HG02610 (cell line): ENCODE data around the gene KPNA3.
"Not testable (repeated sequence)": the region's sequence is repeated elsewhere in the genome, so short reads cannot be mapped to it uniquely, and the experiment has no call there.

ENCODE experiments used
- ATAC-seq: cut with Tn5 transposase; IDR thresholded peaks from one replicate; pipeline ENCODE4 v1.9.1; 2021; ENCODE audit warnings: mild to moderate bottlenecking, moderate library complexity; ENCODE audit not compliant: unreplicated experiment

The KPNA3 gene

DNA sequence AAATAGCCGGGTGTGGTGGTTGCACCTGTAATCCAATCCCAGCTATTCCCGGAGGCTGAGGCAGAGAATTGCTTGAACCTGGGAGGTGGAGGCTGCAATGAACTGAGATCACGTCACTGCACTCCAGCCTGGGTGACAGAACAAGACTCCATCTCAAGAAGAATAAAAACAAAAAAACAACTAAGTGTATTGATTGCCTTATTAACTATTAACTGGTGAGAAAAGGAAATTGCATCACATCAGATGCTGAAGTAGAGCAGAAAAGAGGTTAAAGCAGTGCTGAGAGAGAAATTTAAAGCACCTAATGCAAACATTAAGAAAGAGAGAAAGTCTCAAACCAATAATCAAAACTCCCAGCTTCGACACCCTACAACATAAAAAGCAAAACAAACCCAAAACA is 38.3 kb downstream of the KPNA3 start:
- ATAC-seq: no peak

DNA sequence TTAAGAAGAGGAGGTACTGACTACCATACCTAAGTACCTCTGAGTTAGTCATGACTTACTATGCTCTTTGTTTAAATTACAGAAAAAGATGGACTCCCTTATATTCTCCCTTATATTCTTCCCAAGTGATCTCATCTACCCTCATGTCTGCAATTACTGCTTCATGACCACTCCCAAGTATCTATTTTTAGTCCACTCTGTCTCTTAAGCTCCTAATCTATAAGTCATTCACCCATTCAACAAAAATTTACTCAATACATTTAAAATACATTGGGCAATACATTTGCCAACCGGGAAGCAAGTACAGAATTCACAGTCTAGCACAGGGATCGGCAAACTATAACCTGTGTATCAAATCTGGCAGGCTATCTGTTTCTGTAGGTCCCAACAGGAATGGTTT is 42.6 kb downstream of the KPNA3 start:
- no peak for ATAC-seq

DNA sequence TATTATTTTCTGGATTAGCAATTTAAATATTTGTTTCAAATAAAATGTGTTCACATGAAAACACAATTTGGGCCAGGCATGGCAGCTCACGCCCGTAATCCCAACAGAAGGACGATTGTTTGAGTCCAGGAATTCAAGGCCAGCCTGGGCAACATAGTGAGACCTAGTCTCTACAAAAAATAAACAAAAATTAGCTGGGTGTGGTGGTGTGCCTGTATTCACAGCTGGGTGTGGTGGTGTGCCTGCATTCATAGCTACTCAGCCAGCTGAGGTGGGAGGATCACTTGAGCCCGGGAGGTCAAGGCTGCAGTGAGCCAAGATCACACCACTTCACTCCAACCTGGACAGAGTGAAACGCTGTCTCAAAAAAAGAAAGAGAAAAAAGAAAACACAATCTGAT is 46.4 kb downstream of the KPNA3 start:
- ATAC-seq: no peak

DNA sequence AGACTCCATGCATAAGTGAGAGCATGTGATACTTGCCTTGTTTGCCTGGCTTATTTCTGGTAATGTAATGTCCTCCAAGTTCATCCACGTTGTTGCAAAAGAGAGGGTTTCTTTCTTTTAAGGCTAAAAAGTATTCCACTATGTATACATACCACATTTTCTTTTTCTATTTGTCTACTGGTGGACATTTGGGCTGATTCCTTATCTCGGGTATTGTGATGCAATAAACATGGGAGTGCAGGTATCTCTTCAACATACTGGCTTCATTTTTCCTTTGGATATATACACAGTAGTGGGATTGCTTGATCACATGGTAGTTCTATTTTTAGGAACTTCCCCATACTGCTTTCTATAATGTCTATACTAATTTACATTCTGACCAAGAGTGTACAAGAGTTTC is 51.6 kb downstream of the KPNA3 start:
- no peak for ATAC-seq

DNA sequence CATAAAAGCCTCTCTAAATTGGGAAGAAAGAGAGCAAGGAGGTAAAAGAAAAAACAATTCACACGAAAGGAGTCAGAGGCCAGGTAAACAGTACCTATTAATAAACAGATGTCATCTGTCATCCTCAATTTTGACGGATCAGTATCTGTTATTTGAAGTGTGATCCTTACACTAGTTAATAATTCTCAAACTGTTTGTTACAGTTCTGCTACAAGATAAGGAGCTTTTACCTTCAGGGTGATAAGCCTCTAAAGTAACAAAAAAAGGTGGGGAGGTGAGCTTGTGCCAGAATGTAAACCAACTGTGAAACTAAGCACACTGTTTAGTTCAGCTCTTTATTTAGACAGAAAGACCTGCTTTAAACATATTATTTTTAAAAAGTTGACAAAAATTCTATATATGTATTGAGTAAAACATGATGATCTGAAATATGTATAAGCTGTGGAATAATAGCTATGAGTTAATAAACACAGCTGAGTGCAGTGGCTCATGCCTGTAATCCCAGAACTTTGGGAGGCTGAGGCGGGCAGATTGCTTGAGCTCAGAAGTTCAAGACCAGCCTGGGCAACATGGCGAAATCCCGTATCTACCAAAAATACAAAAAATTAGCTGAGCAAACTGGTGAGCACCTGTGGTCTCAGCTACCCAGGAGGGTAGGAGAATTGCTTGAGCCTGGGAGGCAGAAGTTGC is 52.8 kb downstream of the KPNA3 start:
- no peak for ATAC-seq

DNA sequence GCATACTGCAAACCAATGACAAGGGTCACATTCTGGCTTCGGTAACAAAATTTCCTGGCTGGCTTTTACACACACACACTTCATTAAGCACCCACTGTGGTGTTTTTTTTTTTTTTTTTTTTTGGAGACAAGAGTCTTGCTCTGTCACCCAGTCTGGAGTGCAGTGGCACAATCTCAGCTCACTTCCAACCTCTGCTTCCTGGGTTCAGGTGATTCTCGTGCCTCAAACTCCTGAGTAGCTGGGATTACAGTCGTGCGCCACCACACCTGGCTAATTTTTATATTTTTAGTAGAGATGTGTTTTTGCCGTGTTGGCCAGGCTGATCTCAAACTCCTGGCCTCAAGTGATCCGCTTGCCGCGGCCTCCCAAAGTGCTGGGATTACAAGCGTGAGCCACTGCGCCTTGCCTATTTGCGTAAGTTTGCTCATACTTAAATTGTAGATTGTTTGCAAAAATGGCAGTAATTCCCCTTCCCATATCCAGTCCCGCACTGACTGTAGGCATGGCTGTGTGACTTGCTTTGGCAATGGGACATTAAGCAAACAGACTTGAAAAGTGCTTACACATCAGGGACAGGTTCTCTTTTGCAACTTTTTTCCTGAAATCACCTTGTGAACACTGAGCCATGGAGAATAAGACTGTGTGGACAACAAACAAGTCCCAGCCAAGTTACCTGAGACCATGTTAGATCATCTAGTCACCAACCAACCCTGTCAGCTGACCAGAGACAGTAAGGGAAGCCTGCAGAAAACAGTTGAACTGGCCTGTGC is 59.1 kb downstream of the KPNA3 start:
- no peak for ATAC-seq

DNA sequence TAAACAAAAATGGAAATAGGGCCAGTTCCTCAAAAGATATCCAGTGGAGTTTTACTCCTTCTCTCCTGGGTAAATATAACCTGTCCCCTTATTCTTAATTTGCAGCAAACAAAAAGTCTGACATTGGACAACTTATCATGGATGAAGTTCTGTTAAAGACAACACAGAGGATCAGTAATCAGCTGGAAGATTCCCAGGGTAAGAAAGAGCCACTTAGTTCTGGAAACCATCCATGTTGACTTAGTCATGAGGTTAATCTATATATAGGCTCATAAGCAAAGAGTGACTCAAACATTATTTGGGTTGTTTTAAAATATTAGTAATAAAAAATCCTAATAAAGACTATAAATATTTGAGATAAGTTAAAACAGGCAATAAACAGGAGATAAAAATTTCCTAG is 60.7 kb downstream of the KPNA3 start:
- no peak for ATAC-seq

DNA sequence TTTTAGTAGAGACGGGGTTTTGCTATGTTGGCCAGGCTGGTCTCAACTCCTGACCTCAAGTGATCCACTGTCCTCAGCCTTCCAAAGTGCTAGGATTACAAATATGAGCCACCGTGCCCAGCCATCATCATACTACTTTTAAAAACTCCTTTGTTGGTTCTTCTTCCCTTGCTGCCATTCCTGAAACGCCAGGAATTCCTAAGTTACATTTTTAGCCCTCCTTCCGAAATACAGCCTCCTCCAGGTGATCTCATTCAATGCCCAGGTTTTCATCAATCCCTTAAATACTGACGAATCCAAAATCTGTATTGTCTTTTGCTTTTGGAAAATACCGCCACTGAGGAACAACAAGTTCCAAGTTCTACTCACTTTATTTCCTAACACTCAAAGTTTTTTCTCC is 75.9 kb downstream of the KPNA3 start:
- ATAC-seq: no peak

DNA sequence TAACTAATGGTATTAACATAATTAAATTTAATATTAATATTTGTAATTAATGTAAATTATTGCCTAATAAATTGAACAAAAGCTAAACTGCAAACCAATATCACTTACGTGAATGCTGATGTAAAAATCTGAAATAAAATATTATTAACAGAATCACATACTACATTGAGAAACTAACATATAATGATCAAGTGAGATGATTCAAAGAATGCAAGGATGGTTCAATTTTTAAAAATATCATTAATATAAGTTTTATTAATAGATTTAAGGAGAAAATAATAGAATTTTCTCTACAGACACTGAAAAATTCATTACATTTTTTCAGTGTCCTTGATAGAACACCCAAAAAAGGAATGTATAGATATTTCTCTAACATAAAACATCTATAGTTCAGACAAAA is 77.7 kb downstream of the KPNA3 start:
- ATAC-seq: no peak

DNA sequence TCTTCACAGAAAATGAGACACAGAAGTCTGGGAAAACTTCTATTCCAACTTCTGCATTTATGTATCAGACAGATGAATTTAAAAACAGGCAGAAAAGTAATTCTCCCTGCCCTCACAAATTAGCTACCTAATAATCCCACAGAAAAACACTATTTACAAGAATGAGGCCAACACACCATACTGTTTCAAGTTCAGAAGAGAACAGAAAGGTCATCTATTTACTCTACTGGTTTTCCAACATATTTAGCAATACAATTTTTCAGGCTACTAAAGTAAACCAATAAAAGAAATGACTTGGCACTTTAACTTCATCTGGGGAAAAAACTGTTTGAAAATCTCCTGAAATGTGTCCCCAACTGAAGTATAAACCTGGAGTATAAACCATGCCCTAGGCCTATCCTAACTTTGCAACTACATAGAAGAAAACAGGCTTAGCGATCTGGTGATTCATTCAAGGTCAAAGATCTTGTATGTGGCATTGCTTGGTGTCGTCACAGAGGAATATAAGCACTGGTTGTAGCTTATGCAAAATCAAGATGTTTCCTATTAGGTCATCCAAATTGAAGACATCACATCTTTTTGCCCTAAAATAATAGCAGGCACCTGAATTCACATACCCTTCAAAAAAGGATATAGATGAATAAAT is 81.1 kb downstream of the KPNA3 start:
- ATAC-seq: no peak

DNA sequence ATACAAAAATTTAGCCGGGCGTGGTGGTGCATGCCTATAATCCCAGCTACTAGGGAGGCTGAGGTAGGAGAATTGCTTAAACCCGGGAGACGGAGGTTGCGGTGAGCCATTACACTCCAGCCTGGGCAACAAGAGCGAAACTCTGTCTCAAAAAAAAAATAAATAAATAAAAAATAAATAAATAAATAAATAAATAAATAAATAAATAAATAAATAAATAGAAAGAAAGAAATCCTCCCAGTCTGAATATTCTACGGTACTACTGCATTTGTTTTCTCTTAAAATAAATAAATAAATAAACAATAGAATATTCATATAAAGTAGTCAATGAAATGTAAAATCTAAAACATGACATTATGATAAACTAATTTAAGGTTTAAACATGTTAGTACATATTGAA is 88.2 kb downstream of the KPNA3 start:
- ATAC-seq: not testable (repeated sequence)

DNA sequence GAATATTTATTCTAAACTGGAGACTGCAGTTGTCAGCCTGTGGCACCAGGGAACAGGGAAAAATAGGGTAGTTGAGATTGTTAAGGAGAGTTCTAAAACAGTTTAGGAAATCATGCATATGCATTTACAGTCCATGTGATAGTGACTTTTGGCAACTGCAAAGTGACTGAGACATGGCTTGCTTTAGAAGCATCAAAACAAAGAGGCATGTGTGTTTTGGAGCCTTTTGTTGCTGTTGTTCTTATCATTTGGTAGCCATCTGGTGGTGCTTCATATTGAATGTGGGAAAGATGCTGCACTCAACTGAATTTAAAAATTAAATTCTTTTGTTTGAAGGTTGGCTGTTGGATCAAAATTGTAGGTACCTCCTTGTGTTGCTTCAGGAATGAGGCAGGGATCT is 91.0 kb downstream of the KPNA3 start:
- no peak for ATAC-seq

DNA sequence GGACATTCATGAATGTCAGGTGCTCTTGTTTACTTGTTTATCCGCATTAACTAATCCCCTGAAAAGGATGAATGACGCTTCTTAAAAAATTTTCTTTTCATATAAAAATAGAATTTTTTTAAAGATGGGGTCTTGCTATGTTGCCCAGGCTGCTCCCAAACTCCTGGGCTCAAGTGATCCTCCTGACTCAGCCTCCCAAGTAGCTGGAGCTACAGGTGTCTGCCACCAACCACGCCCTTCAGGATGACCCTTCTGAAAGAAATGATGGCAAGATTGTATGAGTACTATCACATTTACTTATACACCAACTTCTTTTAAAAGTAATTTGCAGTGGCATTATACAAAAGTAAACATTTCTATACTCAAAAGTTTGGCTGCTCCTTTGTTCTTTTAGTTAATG is 95.0 kb downstream of the KPNA3 start:
- no peak for ATAC-seq

DNA sequence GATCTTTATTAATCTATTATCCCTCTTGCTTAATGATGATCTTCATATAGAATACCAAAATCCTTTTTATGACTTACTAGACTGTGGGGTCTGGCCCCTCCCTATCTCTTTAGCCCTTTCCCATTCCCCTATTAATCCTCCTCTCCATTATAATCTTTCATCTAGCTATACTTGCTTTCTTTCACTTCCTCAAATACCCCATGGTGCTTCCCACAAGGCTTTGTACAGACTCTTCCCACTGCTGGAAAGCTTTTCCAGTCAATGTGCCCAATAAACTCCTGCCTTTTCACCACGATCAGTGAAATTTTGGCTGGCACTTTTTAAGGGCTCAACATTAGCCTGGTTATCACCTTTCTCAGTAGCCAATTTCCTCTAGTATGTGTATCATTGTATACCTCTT is 98.0 kb downstream of the KPNA3 start:
- no peak for ATAC-seq

DNA sequence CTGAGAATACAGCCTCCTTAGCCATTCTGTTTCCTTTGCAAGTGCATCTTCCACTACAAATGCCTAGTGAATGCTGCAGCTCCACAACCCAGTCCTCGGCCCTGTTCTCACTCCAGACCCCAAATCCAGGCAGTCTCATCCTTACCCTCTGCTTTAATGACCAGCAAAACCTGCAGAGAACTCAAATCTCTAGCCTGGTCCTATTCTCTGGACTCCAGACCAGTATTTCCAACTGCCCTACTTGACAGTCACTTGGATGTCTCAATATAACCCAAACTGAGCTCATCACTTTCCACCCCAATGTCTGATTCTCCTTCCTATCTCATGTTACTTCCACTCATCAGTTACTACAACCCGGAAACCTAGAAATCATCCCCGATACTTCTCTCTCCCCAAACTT is 98.6 kb downstream of the KPNA3 start:
- no peak for ATAC-seq

DNA sequence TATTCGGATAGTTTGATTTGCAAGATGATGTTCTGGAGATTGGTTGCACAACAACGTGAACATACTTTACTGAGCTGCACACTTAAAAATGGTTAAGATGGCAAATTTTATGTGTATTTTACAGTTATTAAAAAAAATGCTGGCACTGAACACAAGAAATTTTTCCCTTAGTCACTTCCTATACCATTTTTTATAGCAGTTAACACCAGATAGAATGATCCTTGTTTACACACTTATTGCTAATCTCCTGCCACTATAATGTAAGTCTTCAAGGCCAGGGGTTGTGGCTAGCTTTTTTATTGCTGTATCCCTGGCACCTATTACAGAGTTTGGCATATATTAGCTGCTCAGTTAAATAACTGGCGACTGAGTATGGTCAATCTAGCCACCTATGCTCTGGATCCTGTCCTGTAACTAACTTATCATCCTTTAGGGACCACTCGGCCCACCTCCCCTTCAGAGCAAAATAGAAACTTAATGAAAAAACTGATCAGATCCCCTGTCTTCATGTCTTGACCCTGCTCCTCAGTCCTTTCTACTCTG is 99.2 kb downstream of the KPNA3 start:
- no peak for ATAC-seq

DNA sequence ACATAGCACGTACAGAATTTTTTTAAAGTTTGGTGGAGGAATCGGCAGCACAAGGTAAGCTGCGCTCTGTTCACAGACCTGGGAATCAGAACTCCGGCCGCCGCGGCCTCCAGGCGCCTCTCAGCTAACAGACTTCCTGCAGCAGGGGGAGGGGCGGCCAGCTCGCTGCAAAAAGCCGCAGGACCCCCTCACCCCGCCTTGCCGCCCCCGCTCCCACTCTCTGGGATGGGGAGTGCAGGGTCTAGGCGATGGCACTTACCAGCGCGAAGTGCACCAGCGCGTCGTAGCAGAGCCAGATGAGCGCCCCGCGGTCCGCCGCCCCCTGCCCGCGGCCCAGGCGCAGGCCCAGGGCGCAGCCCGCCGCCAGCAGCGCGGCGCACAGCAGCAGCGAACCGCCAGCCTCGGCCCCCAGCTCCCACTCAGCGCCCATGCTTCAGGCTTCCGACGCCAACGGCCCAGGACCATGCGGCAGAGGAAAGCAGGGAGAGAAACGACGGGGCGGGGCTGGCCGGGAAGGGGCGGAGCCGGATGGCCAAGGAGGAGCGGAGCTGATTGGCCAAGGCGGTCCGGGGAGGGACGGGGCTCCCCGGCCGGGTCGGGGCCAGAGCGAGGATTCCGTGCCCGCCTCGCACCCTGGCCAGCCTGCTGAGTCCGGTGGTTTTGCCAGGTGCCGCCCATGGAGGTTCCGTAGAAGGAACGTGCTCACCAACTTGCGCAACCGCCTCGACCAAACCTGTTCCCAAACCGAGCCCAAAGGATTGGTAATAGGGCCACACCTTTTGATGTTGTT is 101.3 kb downstream of the KPNA3 start, which contains the start of gene EBPL:
Gene EBPL, minus strand, starts transcription at position 492 of the 790 bp plus-strand sequence. Its CDS starts 62 bp downstream, at position 430.
- peak; percentile 98 for ATAC-seq

DNA sequence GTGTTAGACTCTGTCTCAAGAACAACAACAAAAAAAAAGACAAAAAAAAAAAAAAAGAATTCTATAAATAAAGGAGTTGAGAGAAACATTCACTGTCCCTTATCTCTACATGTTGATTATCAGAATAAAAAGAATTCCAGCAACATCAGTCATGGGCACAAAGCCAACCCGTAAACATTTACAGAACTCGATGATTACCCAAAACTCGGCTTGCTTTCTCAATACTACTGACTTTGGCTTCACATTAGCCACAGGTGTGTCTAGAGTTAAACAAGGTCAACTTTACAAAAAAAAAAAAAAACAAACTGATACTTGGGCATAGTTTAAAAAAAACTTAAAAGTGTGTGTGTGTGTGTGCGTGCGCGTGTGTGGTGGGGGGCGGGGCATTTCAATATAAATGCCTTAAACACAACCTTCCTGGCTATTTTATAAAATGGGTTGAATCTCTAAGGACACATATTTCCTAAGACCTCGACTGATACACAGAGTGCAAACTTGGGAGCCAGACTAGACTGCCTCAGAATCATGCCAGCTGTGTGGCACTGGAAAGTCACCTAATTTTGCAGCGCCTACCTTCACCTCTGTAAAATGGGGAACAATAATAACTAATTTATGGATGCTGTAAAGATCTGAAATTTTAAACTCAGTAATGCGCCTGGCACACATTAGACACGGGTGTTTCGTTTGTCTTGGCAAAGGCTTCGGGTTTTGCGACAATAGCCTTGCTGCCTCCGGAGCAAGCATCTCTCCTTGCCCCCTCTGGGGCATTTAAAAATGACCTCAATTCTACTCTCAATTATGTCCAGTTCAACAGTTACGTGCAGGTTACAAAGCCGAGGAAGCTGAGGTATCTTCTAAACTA is 102.1 kb downstream of the KPNA3 start:
- ATAC-seq: peak; percentile 6

DNA sequence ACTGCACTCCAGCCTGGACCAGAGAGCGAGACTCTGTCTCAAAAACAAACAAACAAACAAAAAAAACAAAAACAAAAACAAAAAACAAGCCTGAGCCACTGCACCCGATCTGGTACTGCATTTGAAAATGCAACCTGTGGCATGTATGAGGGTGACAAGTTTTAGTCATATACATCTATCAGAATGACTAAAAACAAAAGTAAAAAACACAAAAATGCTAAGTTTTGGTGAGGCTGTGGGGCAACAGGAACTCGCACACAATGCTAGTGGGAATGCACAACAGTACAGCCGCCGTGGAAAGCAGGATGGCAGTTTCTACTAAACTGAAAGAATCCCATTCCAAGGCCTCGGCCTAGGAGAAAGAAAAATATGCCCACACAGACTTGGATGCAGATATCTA is 109.0 kb downstream of the KPNA3 start:
- ATAC-seq: peak; percentile 89

DNA sequence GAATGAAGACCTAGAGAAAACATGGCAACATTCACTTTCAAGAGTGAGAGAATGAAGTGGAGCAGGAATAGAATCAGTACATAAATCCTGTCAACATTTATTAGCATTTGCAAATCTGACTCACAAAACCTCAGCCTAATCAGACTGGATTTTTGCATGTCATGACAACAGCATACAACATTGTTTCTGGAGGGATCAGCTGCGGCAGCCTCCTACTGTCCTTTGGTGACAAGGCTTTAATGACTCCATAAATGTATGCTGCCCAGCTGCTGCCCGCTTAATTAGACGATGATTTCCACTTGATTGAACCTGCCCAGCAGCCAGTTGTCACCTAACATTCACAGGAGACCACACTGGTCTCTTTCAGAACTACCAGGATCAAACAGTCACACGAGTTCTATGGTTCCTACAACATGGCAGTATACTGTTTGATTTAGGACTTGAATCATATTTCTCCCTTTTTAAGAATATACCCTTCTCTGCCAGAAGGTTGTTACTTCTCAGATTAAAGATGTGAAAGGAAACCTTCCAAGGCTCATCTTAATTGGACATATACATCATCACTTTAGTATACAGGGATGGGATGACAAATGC is 110.5 kb downstream of the KPNA3 start:
- ATAC-seq: no peak
